Activated naive CD4-positive, alpha-beta T cell treated with anti-CD3 and anti-CD28 coated beads for 36 hours (primary cell): ENCODE measurements around the gene NOL11. TPM values are rescaled to one million over a fixed set of nuclear protein-coding genes. Genes with fewer than 3 reads are reported as not detected.
A peak's percentile ranks its signal among the peaks of the same experiment; 100 is the strongest.

Experiments used
- CTCF ChIA-PET: fragments of 350-600 bp; sonication (Branson Sonifier 250); formaldehyde crosslinking; loops from one replicate; lab custom pipeline; 2021; ENCODE audit warnings: antibody characterized with exemption; lab: Charles Lee
- DNase-seq: peaks from one replicate; pipeline ENCODE4 v3.0.0-alpha.2; 2020
- H3K27ac Mint-ChIP-seq: one replicate; pipeline ENCODE4 v1.8.0; 2021; ENCODE audit warnings: mild to moderate bottlenecking, mixed read lengths
- H3K27me3 Mint-ChIP-seq: one replicate; pipeline ENCODE4 v1.8.0; 2021; ENCODE audit warnings: low read depth, mixed read lengths
- H3K36me3 Mint-ChIP-seq: one replicate; pipeline ENCODE4 v1.8.0; 2021; ENCODE audit warnings: low read depth, mixed read lengths
- H3K4me1 Mint-ChIP-seq: one replicate; pipeline ENCODE4 v1.8.0; 2021; ENCODE audit warnings: low read depth, mixed read lengths
- H3K4me3 Mint-ChIP-seq: one replicate; pipeline ENCODE4 v1.8.0; 2021; ENCODE audit warnings: mild to moderate bottlenecking, moderate library complexity, mixed read lengths
- H3K9me3 Mint-ChIP-seq: one replicate; pipeline ENCODE4 v1.8.0; 2021; ENCODE audit warnings: mixed read lengths
- intact Hi-C: fragments of 100-400 bp; cut with micrococcal nuclease; formaldehyde crosslinking; loops from one replicate; pipeline ENCODE4 v1.15.1; 2023
- total RNA-seq, 2 experiments: library from RNA; stranded (reverse); gene quantifications; one replicate each; pipeline ENCODE4 v1.2.3, GENCODE V29; 2021

Gene NOL11
- 10 to 100 TPM; 49.7 to 54.1 TPM for total RNA-seq

GRCh38 chr17:67717624-67718324 is at the start of gene NOL11:
TSS of gene NOL11 (plus strand) at chr17:67717936. CDS start at chr17:67717948, 12 bp downstream.
- DNase-seq, result peak; percentile 100
- peak within 1 kb of the TSS; percentile 99 for H3K27ac Mint-ChIP-seq
- peaks cover 3% of the 10 kb centered on the region for H3K27me3 Mint-ChIP-seq
- H3K4me1 Mint-ChIP-seq, result peaks cover 20% of the 10 kb centered on the region
- H3K36me3 Mint-ChIP-seq, result peaks cover 18% of the 10 kb centered on the region
- intact Hi-C loops, result loop anchor here (1.0 to 2.0 kb wide), 7 partner anchors 108 to 745 kb away; partner anchors contain the start of genes BPTF and PSMD12
- H3K4me3 Mint-ChIP-seq, result peak within 1 kb of the TSS; percentile 100
- CTCF ChIA-PET, result interaction anchor here (0.6 to 2.0 kb wide), 9 partner anchors 13 to 375 kb away, joined by 3 to 11 read pairs (median 3); partner anchors contain the start of gene BPTF
- no peaks in the 10 kb centered on the region for H3K9me3 Mint-ChIP-seq

GRCh38 chr17:67671493-67671892 is 46.2 kb upstream of the NOL11 start:
- intact Hi-C loops, result no loop called here
- Mint-ChIP-seq H3K27ac (no peak overlapping the region), H3K36me3 (peaks cover 5% of the 10 kb centered on the region), H3K4me3 (no peak overlapping the region), H3K27me3 (no peaks in the 10 kb centered on the region), H3K4me1 (no peaks in the 10 kb centered on the region), H3K9me3 (no peaks in the 10 kb centered on the region)
- CTCF ChIA-PET, result interaction anchor here (0.6 kb wide), 1 partner anchor 229 kb away, joined by 3 read pairs; no protein-coding TSS in a partner anchor
- DNase-seq, result no peak

- H3K27me3 Mint-ChIP-seq, result no peaks in the 10 kb centered on the region
- H3K27ac Mint-ChIP-seq, result no peak overlapping the region
- H3K4me3 Mint-ChIP-seq, result no peak overlapping the region
- H3K4me1 Mint-ChIP-seq, result no peaks in the 10 kb centered on the region
- intact Hi-C loops, result no loop called here
- H3K36me3 Mint-ChIP-seq, result peaks cover 5% of the 10 kb centered on the region
- H3K9me3 Mint-ChIP-seq, result no peaks in the 10 kb centered on the region
- CTCF ChIA-PET, result no interaction called here
- no peak for DNase-seq
Measured at GRCh38 chr17:67672592-67673335, 45.0 kb upstream of the NOL11 start.

- Mint-ChIP-seq H3K27ac (no peak overlapping the region), H3K4me3 (no peak overlapping the region), H3K9me3 (no peaks in the 10 kb centered on the region), H3K36me3 (peaks cover 3% of the 10 kb centered on the region), H3K4me1 (peaks cover 11% of the 10 kb centered on the region), H3K27me3 (no peaks in the 10 kb centered on the region)
- CTCF ChIA-PET, result no interaction called here
- DNase-seq, result no peak
- intact Hi-C loops, result no loop called here
Measured at GRCh38 chr17:67675481-67675880, 42.3 kb upstream of the NOL11 start.

DNA sequence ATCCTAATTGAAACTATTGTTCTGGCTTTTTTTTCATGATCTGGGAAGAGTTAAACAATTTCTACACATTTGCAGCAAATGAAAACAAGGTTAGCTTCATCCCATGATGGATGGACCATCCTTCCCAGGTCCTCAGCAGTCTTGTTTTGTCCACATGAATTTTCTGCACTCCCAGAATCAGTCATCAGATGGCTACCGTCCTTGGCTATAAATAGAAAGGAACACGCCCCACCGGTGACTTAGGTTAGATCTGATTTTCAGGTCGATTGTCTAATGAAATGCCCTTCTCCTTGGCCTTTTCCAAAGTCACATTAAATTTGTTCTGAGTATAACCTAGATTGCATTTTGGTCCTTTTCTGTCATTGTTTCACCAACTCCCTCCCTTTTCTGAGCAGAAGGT is 41.4 kb upstream of the NOL11 start:
- intact Hi-C loops, result no loop called here
- Mint-ChIP-seq H3K27ac (no peak overlapping the region), H3K36me3 (peaks cover 5% of the 10 kb centered on the region)

DNA sequence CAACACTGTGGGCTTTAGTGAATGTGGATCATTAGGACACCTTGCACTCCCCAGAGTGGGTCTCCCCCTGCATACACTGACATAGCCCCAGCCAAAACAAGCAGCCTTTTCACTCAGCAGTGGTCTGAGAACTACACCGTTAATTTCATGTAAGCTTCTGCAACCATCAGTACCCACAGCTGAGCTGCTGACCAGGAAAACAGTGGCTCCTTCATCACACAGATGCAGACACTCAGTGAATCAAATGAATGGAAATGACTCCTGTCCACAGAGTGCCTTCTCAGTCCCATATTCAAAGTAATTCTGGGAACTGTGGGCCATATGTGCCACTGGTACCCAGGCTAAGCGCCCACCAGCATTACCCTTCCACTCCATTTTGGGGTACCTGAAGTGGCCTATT is 39.3 kb upstream of the NOL11 start:
- no peaks in the 10 kb centered on the region for H3K27me3 Mint-ChIP-seq
- H3K36me3 Mint-ChIP-seq, result peaks cover 5% of the 10 kb centered on the region
- no peak overlapping the region for H3K4me3 Mint-ChIP-seq
- H3K4me1 Mint-ChIP-seq, result peaks cover 17% of the 10 kb centered on the region
- CTCF ChIA-PET, result interaction anchor here (0.6 kb wide), 1 partner anchor 300 kb away, joined by 3 read pairs; no protein-coding TSS in a partner anchor
- intact Hi-C loops, result no loop called here
- H3K9me3 Mint-ChIP-seq, result no peaks in the 10 kb centered on the region
- no peak for DNase-seq
- no peak overlapping the region for H3K27ac Mint-ChIP-seq

More for the DNA sequence above, 41.4 kb upstream of the NOL11 start:
- no peaks in the 10 kb centered on the region for H3K27me3 Mint-ChIP-seq
- H3K9me3 Mint-ChIP-seq, result no peaks in the 10 kb centered on the region
- CTCF ChIA-PET, result interaction anchor here (1.0 kb wide), 2 partner anchors 14 to 301 kb away, joined by 3 read pairs; no protein-coding TSS in a partner anchor
- H3K4me1 Mint-ChIP-seq, result peaks cover 17% of the 10 kb centered on the region
- no peak for DNase-seq
- H3K4me3 Mint-ChIP-seq, result no peak overlapping the region

DNA sequence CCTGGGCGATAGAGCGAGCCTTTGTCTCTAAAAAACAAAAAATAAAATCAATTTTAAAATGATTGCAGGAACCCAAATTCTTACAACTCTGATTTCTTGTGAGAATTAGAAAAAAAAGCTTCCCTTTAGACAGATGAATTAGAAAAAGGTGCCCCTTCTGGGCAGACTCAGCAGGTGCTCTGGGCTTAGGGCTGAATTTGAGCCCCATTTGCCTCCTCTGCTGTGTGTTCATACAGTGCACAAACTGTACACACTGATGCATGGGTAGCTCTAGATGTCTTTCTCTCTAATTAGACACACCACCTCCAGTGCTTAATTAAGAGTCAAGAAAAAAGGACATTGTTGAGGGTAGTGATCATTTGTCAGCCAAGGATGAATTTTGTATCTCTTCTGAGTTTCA is 38.5 kb upstream of the NOL11 start:
- Mint-ChIP-seq H3K36me3 (peaks cover 5% of the 10 kb centered on the region), H3K27me3 (no peaks in the 10 kb centered on the region), H3K4me3 (no peak overlapping the region), H3K9me3 (no peaks in the 10 kb centered on the region), H3K4me1 (peaks cover 17% of the 10 kb centered on the region), H3K27ac (peak overlapping the region; percentile 39)
- CTCF ChIA-PET, result no interaction called here
- DNase-seq, result no peak
- intact Hi-C loops, result no loop called here

- no peak for DNase-seq
- H3K9me3 Mint-ChIP-seq, result no peaks in the 10 kb centered on the region
- no peaks in the 10 kb centered on the region for H3K27me3 Mint-ChIP-seq
- no peak overlapping the region for H3K4me3 Mint-ChIP-seq
- CTCF ChIA-PET, result interaction anchor here (0.6 kb wide), 1 partner anchor 64 kb away, joined by 3 read pairs; no protein-coding TSS in a partner anchor
- H3K36me3 Mint-ChIP-seq, result peaks cover 5% of the 10 kb centered on the region
- peaks cover 17% of the 10 kb centered on the region for H3K4me1 Mint-ChIP-seq
- peak overlapping the region; percentile 39 for H3K27ac Mint-ChIP-seq
- intact Hi-C loops, result no loop called here
Measured at GRCh38 chr17:67679721-67680120, 38.0 kb upstream of the NOL11 start.

GRCh38 chr17:67680445-67681224 is 37.1 kb upstream of the NOL11 start:
- Mint-ChIP-seq H3K27ac (no peak overlapping the region), H3K4me3 (no peak overlapping the region), H3K27me3 (no peaks in the 10 kb centered on the region), H3K36me3 (peaks cover 5% of the 10 kb centered on the region), H3K4me1 (peaks cover 17% of the 10 kb centered on the region), H3K9me3 (no peaks in the 10 kb centered on the region)
- CTCF ChIA-PET, result interaction anchor here (0.6 kb wide), 1 partner anchor 65 kb away, joined by 3 read pairs; no protein-coding TSS in a partner anchor
- no peak for DNase-seq
- intact Hi-C loops, result no loop called here

DNA sequence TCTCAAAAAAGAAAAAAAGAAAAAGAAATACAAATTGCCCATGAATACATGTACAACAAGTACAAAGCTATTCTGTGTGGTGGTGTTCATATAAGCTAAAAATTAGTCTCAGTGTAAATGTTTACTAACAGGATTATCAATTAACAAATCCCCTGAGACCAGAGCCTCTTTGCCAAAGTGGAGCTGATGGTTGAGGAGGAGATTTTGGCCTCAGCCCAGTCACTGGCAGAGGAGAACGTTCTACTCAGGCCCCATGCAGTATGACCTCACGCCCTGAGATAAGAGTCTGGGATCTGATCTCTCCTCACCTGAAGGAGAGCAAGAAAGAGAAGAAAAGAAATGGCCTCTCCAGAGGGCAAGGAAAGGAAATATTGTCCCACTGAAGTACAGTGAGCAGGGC is 35.5 kb upstream of the NOL11 start:
- CTCF ChIA-PET, result no interaction called here
- H3K4me3 Mint-ChIP-seq, result no peak overlapping the region
- H3K27ac Mint-ChIP-seq, result no peak overlapping the region
- no peak for DNase-seq
- H3K9me3 Mint-ChIP-seq, result no peaks in the 10 kb centered on the region
- peaks cover 17% of the 10 kb centered on the region for H3K4me1 Mint-ChIP-seq
- intact Hi-C loops, result no loop called here
- H3K27me3 Mint-ChIP-seq, result no peaks in the 10 kb centered on the region
- peaks cover 5% of the 10 kb centered on the region for H3K36me3 Mint-ChIP-seq

- intact Hi-C loops, result no loop called here
- Mint-ChIP-seq H3K27ac (no peak overlapping the region), H3K27me3 (no peaks in the 10 kb centered on the region), H3K36me3 (peaks cover 2% of the 10 kb centered on the region), H3K4me3 (no peak overlapping the region), H3K4me1 (peaks cover 11% of the 10 kb centered on the region), H3K9me3 (no peaks in the 10 kb centered on the region)
- CTCF ChIA-PET, result interaction anchor here (1.2 to 7.5 kb wide), 2 partner anchors 306 to 312 kb away, joined by 4 to 87 read pairs; no protein-coding TSS in a partner anchor
- no peak for DNase-seq
Measured at GRCh38 chr17:67685351-67685750, 32.4 kb upstream of the NOL11 start.

GRCh38 chr17:67686241-67686640 is 31.5 kb upstream of the NOL11 start:
- intact Hi-C loops, result no loop called here
- Mint-ChIP-seq H3K9me3 (no peaks in the 10 kb centered on the region), H3K27ac (no peak overlapping the region), H3K27me3 (no peaks in the 10 kb centered on the region), H3K4me3 (no peak overlapping the region), H3K4me1 (peaks cover 4% of the 10 kb centered on the region), H3K36me3 (no peaks in the 10 kb centered on the region)
- DNase-seq, result no peak
- CTCF ChIA-PET, result interaction anchor here (1.4 to 7.5 kb wide), 4 partner anchors 12 to 312 kb away, joined by 4 to 87 read pairs (median 7); no protein-coding TSS in a partner anchor
